Upper lobe of right lung (tissue), 1 donor: ENCODE data around the gene ATF6. TPM values are rescaled to one million over a fixed set of nuclear protein-coding genes. Genes with fewer than 3 reads are reported as not detected.

Source experiments
- ATAC-seq: fragments of 200-7000 bp; cut with Tn5 transposase; one replicate; pipeline ENCODE4 v1.9.1; 2020; ENCODE audit warnings: mild to moderate bottlenecking, moderate library complexity
- DNase-seq: peaks from one replicate; pipeline ENCODE4 v3.0.0-alpha.2; 2020
- H3K27ac ChIP-seq: fragments of 200-600 bp; one replicate; pipeline ENCODE4 v1.8.0; 2022
- H3K27me3 ChIP-seq: fragments of 200-600 bp; one replicate; pipeline ENCODE4 v1.8.0; 2022; ENCODE audit warnings: mild to moderate bottlenecking
- H3K36me3 ChIP-seq: fragments of 200-600 bp; one replicate; pipeline ENCODE4 v1.8.0; 2022
- H3K4me1 ChIP-seq: fragments of 200-600 bp; one replicate; pipeline ENCODE4 v1.8.0; 2022
- H3K4me3 ChIP-seq: fragments of 200-600 bp; one replicate; pipeline ENCODE4 v1.8.0; 2022; ENCODE audit warnings: mild to moderate bottlenecking
- H3K9me3 ChIP-seq: fragments of 200-600 bp; one replicate; pipeline ENCODE4 v1.8.0; 2022
- CTCF ChIP-seq: fragments of 200-600 bp; IDR thresholded peaks from one replicate; pipeline ENCODE4 v1.8.0; 2022; ENCODE audit warnings: antibody characterized with exemption
- intact Hi-C: fragments of 100-400 bp; cut with DNase I; formaldehyde crosslinking; loops from one replicate; pipeline ENCODE4 v1.11.0; 2022
- total RNA-seq: library from RNA; stranded (reverse); fragmentation: NEBNext Ultra II Directional; extraction: Animal tissue kit (Norgen Biotek cat#: 25700); gene quantifications from one replicate; pipeline ENCODE4 v1.2.1, GENCODE V29; 2021
- donor health status: DM: no; HTN: yes; CAD: no; lungs with severe emphysema.

The ATF6 gene
- total RNA-seq, 1 donor from 2014 or later: 32.0 TPM

GRCh38 chr1:161726473-161727255, 39.5 kb upstream of the ATF6 start:
- H3K36me3 ChIP-seq: no peaks in the 10 kb centered on the region
- DNase-seq (peak; percentile 94), ATAC-seq (peak; percentile 91)
- intact Hi-C loops: no loop called here
- H3K27me3 ChIP-seq: no peaks in the 10 kb centered on the region
- H3K4me3 ChIP-seq: peak overlapping the region; percentile 87
- peak overlapping the region; percentile 90 for H3K27ac ChIP-seq
- no peaks in the 10 kb centered on the region for H3K9me3 ChIP-seq
- no peak for TF ChIP-seq CTCF
- peaks cover 5% of the 10 kb centered on the region for H3K4me1 ChIP-seq

- no peak for ATAC-seq
- intact Hi-C loops: no loop called here
- H3K27ac ChIP-seq: peak overlapping the region; percentile 90
Observed at GRCh38 chr1:161727256-161727924, 38.7 kb upstream of the ATF6 start.

GRCh38 chr1:161728376-161729226, 37.5 kb upstream of the ATF6 start:
- no peak for TF ChIP-seq CTCF
- DNase-seq: no peak
- Histone ChIP-seq H3K27me3 (no peaks in the 10 kb centered on the region), H3K27ac (no peak overlapping the region), H3K4me3 (no peak overlapping the region), H3K4me1 (peaks cover 5% of the 10 kb centered on the region), H3K36me3 (no peaks in the 10 kb centered on the region), H3K9me3 (no peaks in the 10 kb centered on the region)
- ATAC-seq: no peak
- intact Hi-C loops: no loop called here

More at GRCh38 chr1:161727256-161727924, 38.7 kb upstream of the ATF6 start:
- no peak for TF ChIP-seq CTCF
- no peaks in the 10 kb centered on the region for H3K9me3 ChIP-seq
- DNase-seq: no peak
- no peaks in the 10 kb centered on the region for H3K27me3 ChIP-seq
- peak overlapping the region; percentile 87 for H3K4me3 ChIP-seq
- peaks cover 5% of the 10 kb centered on the region for H3K4me1 ChIP-seq
- H3K36me3 ChIP-seq: no peaks in the 10 kb centered on the region

GRCh38 chr1:161730050-161730564, 36.0 kb upstream of the ATF6 start:
- Histone ChIP-seq H3K27me3 (no peaks in the 10 kb centered on the region), H3K9me3 (no peaks in the 10 kb centered on the region), H3K4me1 (peaks cover 5% of the 10 kb centered on the region), H3K27ac (no peak overlapping the region), H3K36me3 (no peaks in the 10 kb centered on the region), H3K4me3 (no peak overlapping the region)
- no peak for TF ChIP-seq CTCF
- intact Hi-C loops: no loop called here
- DNase-seq (no peak), ATAC-seq (no peak)

- Histone ChIP-seq H3K27ac (no peak overlapping the region), H3K36me3 (no peaks in the 10 kb centered on the region), H3K4me3 (no peak overlapping the region), H3K4me1 (no peaks in the 10 kb centered on the region), H3K9me3 (no peaks in the 10 kb centered on the region), H3K27me3 (no peaks in the 10 kb centered on the region)
- ATAC-seq (no peak), DNase-seq (no peak)
- intact Hi-C loops: no loop called here
- no peak for TF ChIP-seq CTCF
Observed at GRCh38 chr1:161731241-161731640, 34.9 kb upstream of the ATF6 start.
